Tibial nerve (tissue), 4 donors: Measurements from ENCODE around the gene C13orf46. TPM values are rescaled to one million over a fixed set of nuclear protein-coding genes. Genes with fewer than 3 reads are reported as not detected.

Experiments
- DNase-seq, 2 donors: peaks; one replicate each; pipeline ENCODE4 v3.0.0-alpha.2; 2019; ENCODE audit warnings: low spot score in 2 of 2
- H3K27ac ChIP-seq, 4 donors: fragments of 200-600 bp; sonication (generic) in 3 of 4; one replicate each; pipeline ENCODE4 v1.5.1; 2017 to 2019; ENCODE audit warnings: mild to moderate bottlenecking in 1 of 4
- H3K27me3 ChIP-seq, 2 donors: fragments of 200-600 bp; sonication (generic) in 1 of 2; one replicate each; pipeline versions ENCODE4 v1.5.1 to v1.6.0; 2017 to 2019
- H3K36me3 ChIP-seq, 3 donors: fragments of 200-600 bp; sonication (generic); one replicate each; pipeline ENCODE4 v1.5.1; 2018 to 2019
- H3K4me1 ChIP-seq, 4 donors: fragments of 200-600 bp; sonication (generic) in 3 of 4; one replicate each; pipeline ENCODE4 v1.5.1; 2017 to 2019
- H3K4me3 ChIP-seq, 4 donors: fragments of 200-600 bp; sonication (generic) in 3 of 4; one replicate each; pipeline ENCODE4 v1.5.1; 2017 to 2019; ENCODE audit warnings: mild to moderate bottlenecking in 1 of 4, moderate library complexity in 1 of 4
- H3K9me3 ChIP-seq, 4 donors: fragments of 200-600 bp; sonication (generic) in 3 of 4; one replicate each; pipeline ENCODE4 v1.5.1; 2017 to 2019
- EP300 ChIP-seq, 2 donors: sonication (generic); formaldehyde crosslinking; IDR thresholded peaks; one replicate each; pipeline ENCODE4 v1.6.1; 2017; ENCODE audit warnings: antibody characterized with exemption in 2 of 2, mild to moderate bottlenecking in 1 of 2
- POLR2A ChIP-seq, 2 donors: fragments of 450-650 bp; IDR thresholded peaks; one replicate each; pipeline ENCODE4 v1.6.1; 2017; ENCODE audit warnings: antibody characterized with exemption in 2 of 2, mild to moderate bottlenecking in 2 of 2, moderate library complexity in 2 of 2
- WGBS, 2 donors: methylation state at CpG; one replicate each; pipeline ENCODE4 v1.1.5; 2018; 5-methylcytosine and 5-hydroxymethylcytosine counted together
- total RNA-seq, 4 donors: library from RNA; depleted of rRNA; stranded (reverse); fragments of >200 nt; gene quantifications; one replicate each; pipeline ENCODE4 v1.1.0, GENCODE V29; 2016
- TF ChIP-seq, protein P1 (sequence below), 5 experiments: fragments of 200-600 bp in 3 of 5; fragments of 450-650 bp in 2 of 5; sonication (generic) in 3 of 5; IDR thresholded peaks; one replicate each; pipeline ENCODE4 v1.5.1; 2016 to 2019; ENCODE audit warnings: antibody characterized with exemption in 5 of 5, mild to moderate bottlenecking in 3 of 5, moderate library complexity in 2 of 5

Gene C13orf46
- total RNA-seq, 4 donors from 2014 or later = 3.3 to 17.7 (median 4.1) TPM

DNA sequence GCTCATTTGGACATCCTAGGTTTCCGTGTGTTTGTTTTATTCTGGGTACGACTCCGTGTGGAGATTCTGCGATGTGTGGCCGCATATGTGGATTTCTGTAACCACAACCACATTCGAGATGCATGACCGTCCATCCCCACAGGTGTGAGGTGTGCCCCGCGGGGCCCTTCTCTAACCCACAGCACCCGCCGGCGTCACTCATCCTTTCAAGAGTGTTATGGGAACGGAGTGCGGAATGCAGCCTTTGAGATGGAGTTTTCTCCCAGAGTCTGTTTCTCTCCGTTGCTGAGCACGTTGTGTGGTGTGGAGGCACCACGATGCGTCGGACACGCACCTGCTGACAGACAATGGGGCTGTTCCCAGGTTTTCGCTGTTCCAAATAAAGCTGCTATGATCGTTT lies 40.0 kb downstream of the C13orf46 start:
- whole genome bisulfite sequencing, 2 donors = 93 to 97% methylated on average over 22 of the region's 22 CpGs
- Histone ChIP-seq H3K4me3 (no peak overlapping the region), H3K4me1 (peaks cover 0 to 52% (median 8%) of the 10 kb centered on the region in 4 donors), H3K27me3 (peaks cover 0 to 31% of the 10 kb centered on the region in 2 donors), H3K27ac (no peak overlapping the region), H3K9me3 (no peaks in the 10 kb centered on the region), H3K36me3 (no peaks in the 10 kb centered on the region)
- TF ChIP-seq, protein P1, sequence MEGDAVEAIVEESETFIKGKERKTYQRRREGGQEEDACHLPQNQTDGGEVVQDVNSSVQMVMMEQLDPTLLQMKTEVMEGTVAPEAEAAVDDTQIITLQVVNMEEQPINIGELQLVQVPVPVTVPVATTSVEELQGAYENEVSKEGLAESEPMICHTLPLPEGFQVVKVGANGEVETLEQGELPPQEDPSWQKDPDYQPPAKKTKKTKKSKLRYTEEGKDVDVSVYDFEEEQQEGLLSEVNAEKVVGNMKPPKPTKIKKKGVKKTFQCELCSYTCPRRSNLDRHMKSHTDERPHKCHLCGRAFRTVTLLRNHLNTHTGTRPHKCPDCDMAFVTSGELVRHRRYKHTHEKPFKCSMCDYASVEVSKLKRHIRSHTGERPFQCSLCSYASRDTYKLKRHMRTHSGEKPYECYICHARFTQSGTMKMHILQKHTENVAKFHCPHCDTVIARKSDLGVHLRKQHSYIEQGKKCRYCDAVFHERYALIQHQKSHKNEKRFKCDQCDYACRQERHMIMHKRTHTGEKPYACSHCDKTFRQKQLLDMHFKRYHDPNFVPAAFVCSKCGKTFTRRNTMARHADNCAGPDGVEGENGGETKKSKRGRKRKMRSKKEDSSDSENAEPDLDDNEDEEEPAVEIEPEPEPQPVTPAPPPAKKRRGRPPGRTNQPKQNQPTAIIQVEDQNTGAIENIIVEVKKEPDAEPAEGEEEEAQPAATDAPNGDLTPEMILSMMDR (IDR thresholded peaks at IDR 0.05) = no peak
- TF ChIP-seq POLR2A (IDR thresholded peaks at IDR 0.05) = no peak
- TF ChIP-seq EP300 (IDR thresholded peaks at IDR 0.05) = no peak
- DNase-seq = peak in 1 of 2 donors; percentile 11

DNA sequence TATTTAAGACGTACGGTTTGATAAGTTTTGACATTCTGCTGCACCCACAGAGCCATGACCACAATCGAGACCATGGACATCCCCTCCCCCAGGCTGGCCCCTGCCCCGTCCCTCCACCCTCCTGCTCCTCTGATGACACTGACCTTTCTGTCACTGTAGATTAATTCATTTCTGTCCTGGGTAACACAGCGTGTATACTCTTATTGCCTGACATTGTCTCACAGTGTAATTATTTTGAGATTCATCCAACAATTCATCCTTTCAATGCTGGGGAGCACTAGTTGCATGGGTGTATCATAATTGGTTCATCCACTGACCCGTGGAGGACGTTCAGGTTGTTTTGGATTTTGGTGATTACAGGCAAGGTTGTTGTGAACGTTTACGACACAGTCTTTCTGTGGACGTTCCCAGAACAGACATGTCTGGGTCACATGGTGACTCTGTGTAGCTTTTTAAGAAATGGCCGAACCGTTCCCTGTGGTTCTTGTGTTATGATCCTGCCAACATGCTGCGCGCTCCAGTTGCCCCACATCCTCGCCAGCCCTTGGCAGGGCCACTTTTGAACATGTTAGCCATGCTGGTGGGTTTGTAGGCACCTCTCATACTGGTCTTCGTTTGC lies 41.9 kb downstream of the C13orf46 start:
- 60 to 66% methylated on average over 16 of the region's 16 CpGs for WGBS, 2 donors
- no peak overlapping the region for H3K27ac ChIP-seq
- H3K4me1 ChIP-seq = peaks cover 0 to 53% (median 13%) of the 10 kb centered on the region in 4 donors
- H3K27me3 ChIP-seq = peaks cover 0 to 22% of the 10 kb centered on the region in 2 donors
- no peak overlapping the region for H3K4me3 ChIP-seq
- TF ChIP-seq POLR2A (IDR thresholded peaks at IDR 0.05) (no peak), EP300 (IDR thresholded peaks at IDR 0.05) (no peak)
- TF ChIP-seq, protein P1 (IDR thresholded peaks at IDR 0.05) = no peak
- no peaks in the 10 kb centered on the region for H3K9me3 ChIP-seq
- no peaks in the 10 kb centered on the region for H3K36me3 ChIP-seq
- DNase-seq = peak in 1 of 2 donors; percentile 3

DNA sequence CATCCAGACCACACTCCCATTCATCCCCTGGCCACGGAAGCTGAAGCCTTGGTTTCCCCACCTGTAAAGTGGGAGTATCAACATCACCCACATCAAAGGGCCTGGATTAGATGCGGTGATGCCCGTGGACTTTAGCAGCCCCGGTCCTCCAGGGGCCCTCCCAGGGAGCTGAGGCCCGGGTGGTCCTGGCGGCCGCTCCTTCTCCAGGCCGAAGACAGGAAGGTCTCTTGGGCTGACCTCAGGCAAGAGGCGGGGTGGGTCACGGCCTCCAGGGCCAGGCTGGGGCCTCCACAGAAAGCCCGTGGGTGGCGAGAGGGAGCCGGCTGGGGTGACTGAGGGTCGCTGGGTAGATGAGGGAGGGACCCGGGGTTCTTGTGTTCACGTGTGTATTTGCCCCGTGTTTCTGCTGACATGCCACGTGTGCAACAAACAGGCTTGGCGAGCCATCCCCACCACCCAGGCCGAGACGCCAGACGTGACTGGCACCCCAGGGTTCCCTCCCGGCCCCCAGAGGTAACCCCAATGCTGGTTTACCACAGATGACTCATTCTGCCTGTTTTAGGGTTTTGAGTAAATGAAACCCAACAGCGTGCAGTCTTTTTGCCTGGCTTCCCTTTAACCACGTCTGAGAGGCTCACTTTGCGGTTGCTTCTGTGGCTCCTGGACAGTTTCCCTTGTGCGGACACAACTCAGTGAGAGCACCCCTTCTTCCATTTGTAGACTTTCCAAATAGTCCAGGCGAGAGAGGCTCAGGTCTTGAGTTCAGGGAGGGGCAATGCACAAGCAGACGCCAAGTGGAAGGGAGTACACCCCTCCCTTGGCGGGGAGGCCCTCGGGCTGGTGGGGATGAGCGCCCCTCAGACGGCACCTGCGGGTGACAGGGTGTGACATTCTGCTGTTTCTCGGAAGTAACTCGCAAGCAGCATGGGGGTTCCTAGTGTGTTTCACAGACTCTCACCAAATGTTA lies 42.9 kb downstream of the C13orf46 start:
- Histone ChIP-seq H3K4me1 (peaks cover 0 to 61% (median 13%) of the 10 kb centered on the region in 4 donors), H3K27me3 (peaks cover 0 to 13% of the 10 kb centered on the region in 2 donors)

DNA sequence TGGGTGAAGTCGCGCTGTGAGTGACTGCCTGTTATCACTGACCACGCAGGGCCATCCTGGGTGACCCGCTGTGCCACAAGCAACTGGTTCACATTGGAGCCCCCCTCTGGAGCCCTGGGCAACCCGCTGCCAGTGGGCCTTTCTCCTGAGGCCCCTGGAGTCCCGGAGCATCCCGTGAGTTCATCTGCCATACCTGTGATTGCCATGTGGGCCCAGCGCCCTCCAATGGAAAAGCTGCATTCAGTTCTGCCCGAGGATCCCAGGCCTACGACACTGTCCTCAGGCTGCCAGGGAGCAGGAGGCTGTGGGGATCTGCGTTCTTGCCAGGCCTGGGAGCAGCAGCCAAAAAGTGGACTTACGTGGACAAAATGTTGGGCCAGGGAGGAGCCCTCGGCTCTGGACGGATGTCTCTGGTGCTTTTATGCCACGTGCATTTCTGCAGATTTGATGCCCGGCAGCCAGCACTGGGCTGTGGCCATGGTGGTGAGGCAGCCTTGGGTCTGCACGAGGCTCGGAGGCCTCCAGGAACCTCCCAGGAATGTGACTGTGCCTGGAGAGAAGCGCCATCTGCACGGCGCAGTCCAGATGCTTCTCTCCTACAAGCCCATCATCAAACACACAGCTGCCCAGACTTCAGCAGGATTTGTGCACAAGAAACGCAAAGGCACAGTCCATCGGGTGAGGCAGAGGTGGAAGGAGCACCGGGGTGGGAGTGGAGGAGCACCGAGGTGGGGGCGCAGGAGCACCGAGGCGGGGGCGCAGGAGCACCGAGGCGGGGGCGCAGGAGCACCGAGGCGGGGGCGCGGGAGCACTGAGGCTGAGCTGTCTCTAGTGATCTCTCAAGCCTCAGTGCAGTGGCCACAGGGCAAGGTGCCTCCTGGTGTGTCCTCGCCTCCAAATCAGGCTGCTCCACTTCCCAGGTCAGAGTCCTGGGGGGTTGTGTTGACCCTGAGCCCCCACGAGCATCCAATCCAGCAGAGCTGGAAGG lies 44.0 kb downstream of the C13orf46 start:
- DNase-seq = peak in 1 of 2 donors; percentile 12
- Histone ChIP-seq H3K4me3 (no peak overlapping the region), H3K4me1 (peaks cover 0 to 51% (median 10%) of the 10 kb centered on the region in 4 donors), H3K27me3 (peaks cover 0 to 8% of the 10 kb centered on the region in 2 donors), H3K9me3 (no peaks in the 10 kb centered on the region), H3K36me3 (no peaks in the 10 kb centered on the region), H3K27ac (peak overlapping the region in 2 of 4 donors; percentile 70 to 88)
- WGBS, 2 donors = 82 to 83% methylated on average over 30 to 34 of the region's 38 CpGs
- no peak for TF ChIP-seq POLR2A (IDR thresholded peaks at IDR 0.05)
- TF ChIP-seq, protein P1 (IDR thresholded peaks at IDR 0.05) = no peak
- no peak for TF ChIP-seq EP300 (IDR thresholded peaks at IDR 0.05)

More for the DNA sequence above, 42.9 kb downstream of the C13orf46 start:
- Histone ChIP-seq H3K27ac (no peak overlapping the region), H3K4me3 (no peak overlapping the region), H3K9me3 (no peaks in the 10 kb centered on the region), H3K36me3 (no peaks in the 10 kb centered on the region)
- DNase-seq = peak in 1 of 2 donors; percentile 4
- no peak for TF ChIP-seq POLR2A (IDR thresholded peaks at IDR 0.05)
- no peak for TF ChIP-seq EP300 (IDR thresholded peaks at IDR 0.05)
- TF ChIP-seq, protein P1 (IDR thresholded peaks at IDR 0.05) = no peak
- WGBS, 2 donors = 74 to 80% methylated on average over 33 to 36 of the region's 36 CpGs
